ENCODE results near the gene STYX.

DNA sequence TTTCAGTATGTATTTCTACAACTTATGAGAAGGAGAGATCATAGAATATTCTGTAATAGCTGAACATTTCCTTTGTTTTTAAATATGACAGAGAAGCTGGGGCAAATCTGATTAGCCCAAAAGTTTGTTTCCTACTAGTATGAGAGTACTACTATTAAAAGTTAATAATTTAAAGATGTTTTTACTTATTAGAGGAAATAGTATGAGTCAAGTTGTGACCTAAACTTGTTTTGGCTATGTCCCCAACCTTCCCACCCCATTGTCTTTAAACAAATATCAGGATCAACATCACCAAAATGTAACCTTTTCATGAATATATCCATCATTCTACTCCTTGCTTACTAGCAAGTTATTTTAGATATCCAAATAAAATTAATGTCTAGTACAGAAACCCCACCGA, 50.9 kb downstream of the STYX start:
- TF ChIP-seq, protein P1, sequence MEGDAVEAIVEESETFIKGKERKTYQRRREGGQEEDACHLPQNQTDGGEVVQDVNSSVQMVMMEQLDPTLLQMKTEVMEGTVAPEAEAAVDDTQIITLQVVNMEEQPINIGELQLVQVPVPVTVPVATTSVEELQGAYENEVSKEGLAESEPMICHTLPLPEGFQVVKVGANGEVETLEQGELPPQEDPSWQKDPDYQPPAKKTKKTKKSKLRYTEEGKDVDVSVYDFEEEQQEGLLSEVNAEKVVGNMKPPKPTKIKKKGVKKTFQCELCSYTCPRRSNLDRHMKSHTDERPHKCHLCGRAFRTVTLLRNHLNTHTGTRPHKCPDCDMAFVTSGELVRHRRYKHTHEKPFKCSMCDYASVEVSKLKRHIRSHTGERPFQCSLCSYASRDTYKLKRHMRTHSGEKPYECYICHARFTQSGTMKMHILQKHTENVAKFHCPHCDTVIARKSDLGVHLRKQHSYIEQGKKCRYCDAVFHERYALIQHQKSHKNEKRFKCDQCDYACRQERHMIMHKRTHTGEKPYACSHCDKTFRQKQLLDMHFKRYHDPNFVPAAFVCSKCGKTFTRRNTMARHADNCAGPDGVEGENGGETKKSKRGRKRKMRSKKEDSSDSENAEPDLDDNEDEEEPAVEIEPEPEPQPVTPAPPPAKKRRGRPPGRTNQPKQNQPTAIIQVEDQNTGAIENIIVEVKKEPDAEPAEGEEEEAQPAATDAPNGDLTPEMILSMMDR (IDR thresholded peaks at IDR 0.05), result no peak
- TF ChIP-seq, protein P2, sequence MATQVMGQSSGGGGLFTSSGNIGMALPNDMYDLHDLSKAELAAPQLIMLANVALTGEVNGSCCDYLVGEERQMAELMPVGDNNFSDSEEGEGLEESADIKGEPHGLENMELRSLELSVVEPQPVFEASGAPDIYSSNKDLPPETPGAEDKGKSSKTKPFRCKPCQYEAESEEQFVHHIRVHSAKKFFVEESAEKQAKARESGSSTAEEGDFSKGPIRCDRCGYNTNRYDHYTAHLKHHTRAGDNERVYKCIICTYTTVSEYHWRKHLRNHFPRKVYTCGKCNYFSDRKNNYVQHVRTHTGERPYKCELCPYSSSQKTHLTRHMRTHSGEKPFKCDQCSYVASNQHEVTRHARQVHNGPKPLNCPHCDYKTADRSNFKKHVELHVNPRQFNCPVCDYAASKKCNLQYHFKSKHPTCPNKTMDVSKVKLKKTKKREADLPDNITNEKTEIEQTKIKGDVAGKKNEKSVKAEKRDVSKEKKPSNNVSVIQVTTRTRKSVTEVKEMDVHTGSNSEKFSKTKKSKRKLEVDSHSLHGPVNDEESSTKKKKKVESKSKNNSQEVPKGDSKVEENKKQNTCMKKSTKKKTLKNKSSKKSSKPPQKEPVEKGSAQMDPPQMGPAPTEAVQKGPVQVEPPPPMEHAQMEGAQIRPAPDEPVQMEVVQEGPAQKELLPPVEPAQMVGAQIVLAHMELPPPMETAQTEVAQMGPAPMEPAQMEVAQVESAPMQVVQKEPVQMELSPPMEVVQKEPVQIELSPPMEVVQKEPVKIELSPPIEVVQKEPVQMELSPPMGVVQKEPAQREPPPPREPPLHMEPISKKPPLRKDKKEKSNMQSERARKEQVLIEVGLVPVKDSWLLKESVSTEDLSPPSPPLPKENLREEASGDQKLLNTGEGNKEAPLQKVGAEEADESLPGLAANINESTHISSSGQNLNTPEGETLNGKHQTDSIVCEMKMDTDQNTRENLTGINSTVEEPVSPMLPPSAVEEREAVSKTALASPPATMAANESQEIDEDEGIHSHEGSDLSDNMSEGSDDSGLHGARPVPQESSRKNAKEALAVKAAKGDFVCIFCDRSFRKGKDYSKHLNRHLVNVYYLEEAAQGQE (IDR thresholded peaks at IDR 0.05; ENCODE audit: insufficient read depth in 1 of 2, low read depth in 2 of 2, low read length in 1 of 2), result no peak
- TF ChIP-seq TCF7L2 (IDR thresholded peaks at IDR 0.05; ENCODE audit: low read depth, low read length) (no peak), POLR2AphosphoS5 (IDR thresholded peaks at IDR 0.05; ENCODE audit: low read depth, low read length) (no peak), SIN3A (IDR thresholded peaks at IDR 0.05; ENCODE audit: borderline replicate concordance, insufficient read depth, low read depth, low read length) (no peak)

Measured in Panc1 (cell line).